SW 1271 (cell line): ENCODE measurements around the gene GAREM1.

ENCODE experiments used
- DNase-seq, 2 experiments: peaks; one replicate each; lab custom pipeline; 2025; lab: John Stamatoyannopoulos, UW

The GAREM1 gene

GRCh38 chr18:32290810-32291209 is 179.9 kb downstream of the GAREM1 start:
- no peak for DNase-seq

GRCh38 chr18:32289483-32290075 is 181.1 kb downstream of the GAREM1 start:
- peak in 1 of 2 experiments; percentile 50 for DNase-seq

GRCh38 chr18:32287873-32288272 is 182.8 kb downstream of the GAREM1 start:
- DNase-seq: no peak

- no peak for DNase-seq
Observed at GRCh38 chr18:32287249-32287648, 183.4 kb downstream of the GAREM1 start.

- no peak for DNase-seq
Observed at GRCh38 chr18:32286749-32287148, 183.9 kb downstream of the GAREM1 start.

GRCh38 chr18:32284284-32284683 is 186.4 kb downstream of the GAREM1 start:
- no peak for DNase-seq

GRCh38 chr18:32280911-32281310 is 189.8 kb downstream of the GAREM1 start:
- no peak for DNase-seq

GRCh38 chr18:32280188-32280783 is 190.4 kb downstream of the GAREM1 start:
- DNase-seq: no peak

GRCh38 chr18:32278177-32278799 is 192.4 kb downstream of the GAREM1 start:
- DNase-seq: no peak

GRCh38 chr18:32277549-32277948 is 193.1 kb downstream of the GAREM1 start:
- no peak for DNase-seq

GRCh38 chr18:32276906-32277305 is 193.8 kb downstream of the GAREM1 start:
- no peak for DNase-seq

GRCh38 chr18:32276256-32276655 is 194.4 kb downstream of the GAREM1 start:
- DNase-seq: no peak

- DNase-seq: no peak
Observed at GRCh38 chr18:32275221-32275620, 195.5 kb downstream of the GAREM1 start.

- no peak for DNase-seq
Observed at GRCh38 chr18:32274307-32274706, 196.4 kb downstream of the GAREM1 start.

- peak in 1 of 2 experiments; percentile 24 for DNase-seq
Observed at GRCh38 chr18:32271672-32272208, 198.9 kb downstream of the GAREM1 start.

GRCh38 chr18:32270341-32270740 is 200.3 kb downstream of the GAREM1 start:
- DNase-seq: no peak

GRCh38 chr18:32267463-32267862 is 203.2 kb downstream of the GAREM1 start:
- no peak for DNase-seq

- DNase-seq: no peak
Observed at GRCh38 chr18:32264401-32264800, 206.3 kb downstream of the GAREM1 start.

- DNase-seq: no peak
Observed at GRCh38 chr18:32262092-32262491, 208.6 kb downstream of the GAREM1 start.

GRCh38 chr18:32261003-32261402 is 209.7 kb downstream of the GAREM1 start:
- DNase-seq: no peak

GRCh38 chr18:32259553-32259952 is 211.1 kb downstream of the GAREM1 start:
- no peak for DNase-seq

GRCh38 chr18:32258558-32259204 is 212.0 kb downstream of the GAREM1 start:
- no peak for DNase-seq

GRCh38 chr18:32258148-32258547 is 212.5 kb downstream of the GAREM1 start:
- no peak for DNase-seq
